HG03064 (cell line): ENCODE data around the gene CCDC107.

Experiments
- ATAC-seq: cut with Tn5 transposase; IDR thresholded peaks from one replicate; pipeline ENCODE4 v1.9.1; 2021; ENCODE audit warnings: low read depth; ENCODE audit not compliant: unreplicated experiment

The CCDC107 gene

DNA sequence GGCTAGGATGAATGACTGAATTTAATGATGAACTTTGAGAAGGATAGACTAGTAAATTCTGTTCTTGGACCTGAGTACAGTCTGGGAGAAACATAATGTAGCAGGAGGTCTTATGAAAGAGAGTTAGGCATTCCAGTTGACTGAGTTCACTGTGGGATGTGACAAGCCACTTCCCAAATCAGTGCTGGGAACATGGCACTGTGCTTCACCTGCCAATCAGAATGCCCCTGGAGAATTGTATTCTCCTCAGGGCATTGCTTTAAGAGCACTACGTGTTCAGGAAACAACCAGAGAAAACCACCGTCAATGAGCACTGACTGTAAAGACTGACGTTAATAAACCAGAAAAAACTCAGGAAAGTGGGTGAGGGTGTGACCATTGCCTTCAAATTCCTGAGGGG lies 1.2 kb downstream of the CCDC107 start:
- no peak for ATAC-seq

GRCh38 chr9:35660966-35661415 lies 2.9 kb downstream of the CCDC107 start:
- no peak for ATAC-seq

- no peak for ATAC-seq
These were observed 3.8 kb downstream of the CCDC107 start for GRCh38 chr9:35661756-35662350.

DNA sequence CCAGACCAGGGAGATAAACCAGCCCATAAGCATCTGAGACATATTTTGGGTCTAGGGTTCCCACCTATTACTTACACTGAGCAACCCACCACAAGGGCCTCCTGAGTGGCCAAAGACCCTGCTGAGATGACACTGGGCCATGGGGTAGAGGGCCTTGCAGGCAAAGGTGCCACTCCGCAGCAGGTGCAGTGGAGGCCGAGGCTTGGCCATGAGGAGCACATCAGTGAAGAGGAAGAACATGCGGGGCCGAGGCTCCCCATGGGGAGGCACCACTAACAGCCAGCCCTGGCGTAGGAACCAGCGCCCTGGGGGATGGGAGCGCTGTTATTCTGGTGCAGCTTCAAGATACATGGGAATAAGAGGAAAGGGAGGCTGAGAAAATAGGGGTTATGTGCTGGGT lies 4.3 kb downstream of the CCDC107 start:
- no peak for ATAC-seq

DNA sequence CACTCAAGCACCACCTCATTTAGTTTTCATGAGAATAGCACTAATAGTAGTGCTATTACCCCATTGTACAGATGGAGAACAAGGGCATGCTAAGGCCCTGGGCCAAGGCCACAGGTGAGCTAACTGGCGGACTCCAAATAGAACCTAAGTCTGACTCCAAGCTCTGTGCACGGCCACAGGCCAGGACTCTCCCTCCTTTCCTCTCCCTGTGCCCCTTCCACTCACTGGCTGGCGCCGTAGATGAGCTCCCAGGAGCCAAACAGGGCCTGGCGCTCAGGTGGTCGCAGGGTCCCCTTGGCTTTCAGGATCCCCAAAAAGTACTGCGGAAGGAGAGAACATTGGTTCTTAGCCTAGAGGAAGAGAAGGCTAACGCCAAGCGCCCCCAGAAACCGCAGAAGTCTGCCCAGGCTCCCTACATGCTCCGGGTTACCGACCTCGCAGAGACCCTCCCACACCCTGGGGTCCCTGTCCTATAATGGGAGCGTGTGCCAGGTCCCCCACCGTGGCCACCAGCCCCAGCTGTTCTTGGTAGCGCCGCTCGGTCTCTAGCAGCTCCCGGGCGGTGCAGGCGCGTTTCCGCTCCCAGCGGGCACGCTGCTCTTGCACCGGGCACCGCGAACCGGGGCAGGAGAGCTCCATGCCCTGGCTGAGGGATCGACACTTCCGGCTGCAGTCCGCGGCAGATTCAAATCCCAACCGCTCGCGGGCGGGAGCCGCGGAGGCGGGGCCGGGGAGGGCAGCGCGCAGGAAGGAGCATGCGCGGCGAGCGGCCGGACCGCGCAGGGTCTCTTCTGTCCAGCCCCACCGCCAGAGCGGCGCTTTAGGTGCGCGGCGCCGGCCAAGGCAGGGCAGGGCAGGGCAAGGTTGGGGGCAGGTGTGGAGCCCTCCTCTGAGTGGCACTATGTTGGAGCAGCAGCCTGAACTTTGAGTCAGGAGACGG lies 6.7 kb downstream of the CCDC107 start, which contains the start of gene ARHGEF39:
TSS of gene ARHGEF39 (minus strand) at position 665 of the 940 bp plus-strand sequence. CDS start at position 639, 26 bp downstream.
- ATAC-seq, result peak; percentile 45

- no peak for ATAC-seq
These were observed 7.4 kb downstream of the CCDC107 start for GRCh38 chr9:35665471-35665818.

GRCh38 chr9:35666045-35666444 lies 8.0 kb downstream of the CCDC107 start:
- no peak for ATAC-seq

DNA sequence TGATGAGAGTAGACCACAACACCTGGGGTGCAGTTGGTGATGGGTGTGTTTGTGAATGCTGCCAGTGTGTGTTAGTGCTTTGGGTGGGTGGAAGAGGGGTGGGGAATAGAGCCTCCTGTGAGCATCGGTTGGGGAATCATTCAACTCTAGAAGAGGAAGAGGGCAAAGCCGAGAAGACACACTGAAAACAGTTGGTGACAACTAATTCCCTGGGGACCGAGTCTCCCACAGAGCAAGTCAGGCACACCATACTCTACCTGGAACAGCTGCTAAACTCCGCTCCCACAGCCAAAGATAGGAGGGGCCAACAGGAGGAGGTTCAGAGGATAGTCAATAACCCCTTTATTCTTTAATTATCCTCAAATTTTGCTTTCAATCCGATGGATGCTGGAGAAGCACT lies 8.5 kb downstream of the CCDC107 start:
- no peak for ATAC-seq

- no peak for ATAC-seq
These were observed 9.8 kb downstream of the CCDC107 start for GRCh38 chr9:35667939-35668338.

DNA sequence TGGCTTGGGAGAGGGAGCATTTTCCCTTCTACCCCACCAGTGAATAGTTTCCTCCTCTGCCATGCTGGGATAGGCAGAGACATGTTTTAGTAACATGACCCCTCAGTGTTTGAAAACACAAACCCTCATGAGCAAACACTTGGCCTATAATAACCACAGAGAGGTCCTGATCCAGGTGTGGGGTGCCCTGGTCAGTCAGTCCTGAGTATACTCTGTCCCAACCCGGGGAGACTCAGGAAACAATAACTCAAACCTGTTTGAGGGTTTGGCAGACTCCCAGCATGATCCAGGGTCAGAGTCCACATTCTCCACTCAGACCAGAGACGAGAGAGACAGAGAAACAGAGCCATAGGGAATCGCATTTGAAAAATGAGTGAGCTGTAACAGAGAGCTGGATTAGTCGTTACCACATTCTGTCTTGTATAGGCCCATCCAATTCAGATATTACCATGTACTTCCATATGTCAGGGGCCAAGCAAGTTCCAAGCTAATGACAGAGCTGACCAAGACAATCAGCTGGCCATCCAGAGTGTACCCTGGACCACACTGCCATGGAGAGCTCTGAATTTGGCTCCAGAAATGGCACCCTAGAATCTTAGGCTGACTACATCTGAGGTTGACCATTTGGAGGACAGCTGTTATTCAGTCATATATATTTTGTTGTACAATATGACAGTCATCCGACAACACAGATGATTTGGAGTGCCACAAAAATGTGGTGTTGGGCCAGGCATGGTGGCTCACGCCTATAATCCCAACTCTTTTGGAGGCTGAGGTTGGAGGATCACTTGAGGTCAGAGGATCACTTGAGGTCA lies 11.4 kb downstream of the CCDC107 start:
- no peak for ATAC-seq

DNA sequence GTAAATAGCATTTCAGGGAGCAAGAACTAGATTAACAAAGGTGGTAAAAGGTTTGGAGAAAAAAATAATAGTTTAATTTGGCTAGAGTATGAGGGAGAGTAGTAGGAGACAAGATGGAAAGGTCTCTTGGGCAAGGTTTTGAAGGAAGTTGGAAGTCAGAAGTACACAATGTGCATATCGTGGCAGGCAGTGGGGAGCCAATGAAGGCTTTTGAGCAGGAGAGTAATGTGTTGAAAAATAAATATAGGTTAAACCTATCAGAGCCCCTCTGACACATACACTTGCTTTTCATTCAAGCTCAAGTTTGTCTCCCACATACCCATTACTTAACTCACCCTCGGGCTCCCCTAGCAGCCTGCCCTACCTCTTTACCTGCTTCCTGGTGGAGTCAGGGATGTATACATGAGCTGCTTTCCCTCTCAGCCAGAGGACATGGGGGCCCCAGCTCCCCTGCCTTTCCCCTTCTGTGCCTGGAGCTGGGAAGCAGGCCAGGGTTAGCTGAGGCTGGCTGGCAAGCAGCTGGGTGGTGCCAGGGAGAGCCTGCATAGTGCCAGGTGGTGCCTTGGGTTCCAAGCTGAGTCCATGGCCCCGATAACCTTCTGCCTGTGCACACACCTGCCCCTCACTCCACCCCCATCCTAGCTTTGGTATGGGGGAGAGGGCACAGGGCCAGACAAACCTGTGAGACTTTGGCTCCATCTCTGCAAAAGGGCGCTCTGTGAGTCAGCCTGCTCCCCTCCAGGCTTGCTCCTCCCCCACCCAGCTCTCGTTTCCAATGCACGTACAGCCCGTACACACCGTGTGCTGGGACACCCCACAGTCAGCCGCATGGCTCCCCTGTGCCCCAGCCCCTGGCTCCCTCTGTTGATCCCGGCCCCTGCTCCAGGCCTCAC lies 15.3 kb downstream of the CCDC107 start, which contains the start of gene CA9:
TSS of gene CA9 (plus strand) at position 797 of the 893 bp plus-strand sequence. CDS start at position 829, 32 bp downstream.
- ATAC-seq, result no peak

DNA sequence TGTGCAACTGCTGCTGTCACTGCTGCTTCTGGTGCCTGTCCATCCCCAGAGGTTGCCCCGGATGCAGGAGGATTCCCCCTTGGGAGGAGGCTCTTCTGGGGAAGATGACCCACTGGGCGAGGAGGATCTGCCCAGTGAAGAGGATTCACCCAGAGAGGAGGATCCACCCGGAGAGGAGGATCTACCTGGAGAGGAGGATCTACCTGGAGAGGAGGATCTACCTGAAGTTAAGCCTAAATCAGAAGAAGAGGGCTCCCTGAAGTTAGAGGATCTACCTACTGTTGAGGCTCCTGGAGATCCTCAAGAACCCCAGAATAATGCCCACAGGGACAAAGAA lies 15.9 kb downstream of the CCDC107 start:
- ATAC-seq, result no peak

DNA sequence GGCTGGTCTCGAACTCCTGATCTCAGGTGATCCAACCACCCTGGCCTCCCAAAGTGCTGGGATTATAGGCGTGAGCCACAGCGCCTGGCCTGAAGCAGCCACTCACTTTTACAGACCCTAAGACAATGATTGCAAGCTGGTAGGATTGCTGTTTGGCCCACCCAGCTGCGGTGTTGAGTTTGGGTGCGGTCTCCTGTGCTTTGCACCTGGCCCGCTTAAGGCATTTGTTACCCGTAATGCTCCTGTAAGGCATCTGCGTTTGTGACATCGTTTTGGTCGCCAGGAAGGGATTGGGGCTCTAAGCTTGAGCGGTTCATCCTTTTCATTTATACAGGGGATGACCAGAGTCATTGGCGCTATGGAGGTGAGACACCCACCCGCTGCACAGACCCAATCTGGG lies 17.1 kb downstream of the CCDC107 start:
- ATAC-seq, result no peak

DNA sequence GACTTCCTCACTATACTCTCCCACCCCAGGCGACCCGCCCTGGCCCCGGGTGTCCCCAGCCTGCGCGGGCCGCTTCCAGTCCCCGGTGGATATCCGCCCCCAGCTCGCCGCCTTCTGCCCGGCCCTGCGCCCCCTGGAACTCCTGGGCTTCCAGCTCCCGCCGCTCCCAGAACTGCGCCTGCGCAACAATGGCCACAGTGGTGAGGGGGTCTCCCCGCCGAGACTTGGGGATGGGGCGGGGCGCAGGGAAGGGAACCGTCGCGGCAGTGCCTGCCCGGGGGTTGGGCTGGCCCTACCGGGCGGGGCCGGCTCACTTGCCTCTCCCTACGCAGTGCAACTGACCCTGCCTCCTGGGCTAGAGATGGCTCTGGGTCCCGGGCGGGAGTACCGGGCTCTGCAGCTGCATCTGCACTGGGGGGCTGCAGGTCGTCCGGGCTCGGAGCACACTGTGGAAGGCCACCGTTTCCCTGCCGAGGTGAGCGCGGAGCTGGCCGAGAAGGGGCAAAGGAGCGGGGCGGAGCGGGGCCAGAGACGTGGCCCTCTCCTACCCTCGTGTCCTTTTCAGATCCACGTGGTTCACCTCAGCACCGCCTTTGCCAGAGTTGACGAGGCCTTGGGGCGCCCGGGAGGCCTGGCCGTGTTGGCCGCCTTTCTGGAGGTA lies 17.8 kb downstream of the CCDC107 start:
- ATAC-seq, result no peak

DNA sequence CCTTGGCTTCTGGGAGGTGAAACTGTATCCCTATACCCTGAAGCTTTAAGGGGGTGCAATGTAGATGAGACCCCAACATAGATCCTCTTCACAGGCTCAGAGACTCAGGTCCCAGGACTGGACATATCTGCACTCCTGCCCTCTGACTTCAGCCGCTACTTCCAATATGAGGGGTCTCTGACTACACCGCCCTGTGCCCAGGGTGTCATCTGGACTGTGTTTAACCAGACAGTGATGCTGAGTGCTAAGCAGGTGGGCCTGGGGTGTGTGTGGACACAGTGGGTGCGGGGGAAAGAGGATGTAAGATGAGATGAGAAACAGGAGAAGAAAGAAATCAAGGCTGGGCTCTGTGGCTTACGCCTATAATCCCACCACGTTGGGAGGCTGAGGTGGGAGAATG lies 21.0 kb downstream of the CCDC107 start:
- no peak for ATAC-seq

- ATAC-seq, result no peak
These were observed 21.8 kb downstream of the CCDC107 start for GRCh38 chr9:35679766-35680330.

DNA sequence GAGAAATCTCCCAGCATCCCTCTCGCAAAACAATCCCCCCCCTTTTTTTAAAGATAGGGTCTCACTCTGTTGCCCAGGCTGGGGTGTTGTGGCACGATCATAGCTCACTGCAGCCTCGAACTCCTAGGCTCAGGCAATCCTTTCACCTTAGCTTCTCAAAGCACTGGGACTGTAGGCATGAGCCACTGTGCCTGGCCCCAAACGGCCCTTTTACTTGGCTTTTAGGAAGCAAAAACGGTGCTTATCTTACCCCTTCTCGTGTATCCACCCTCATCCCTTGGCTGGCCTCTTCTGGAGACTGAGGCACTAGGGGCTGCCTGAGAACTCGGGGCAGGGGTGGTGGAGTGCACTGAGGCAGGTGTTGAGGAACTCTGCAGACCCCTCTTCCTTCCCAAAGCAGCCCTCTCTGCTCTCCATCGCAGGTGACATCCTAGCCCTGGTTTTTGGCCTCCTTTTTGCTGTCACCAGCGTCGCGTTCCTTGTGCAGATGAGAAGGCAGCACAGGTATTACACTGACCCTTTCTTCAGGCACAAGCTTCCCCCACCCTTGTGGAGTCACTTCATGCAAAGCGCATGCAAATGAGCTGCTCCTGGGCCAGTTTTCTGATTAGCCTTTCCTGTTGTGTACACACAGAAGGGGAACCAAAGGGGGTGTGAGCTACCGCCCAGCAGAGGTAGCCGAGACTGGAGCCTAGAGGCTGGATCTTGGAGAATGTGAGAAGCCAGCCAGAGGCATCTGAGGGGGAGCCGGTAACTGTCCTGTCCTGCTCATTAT lies 22.4 kb downstream of the CCDC107 start:
- no peak for ATAC-seq

DNA sequence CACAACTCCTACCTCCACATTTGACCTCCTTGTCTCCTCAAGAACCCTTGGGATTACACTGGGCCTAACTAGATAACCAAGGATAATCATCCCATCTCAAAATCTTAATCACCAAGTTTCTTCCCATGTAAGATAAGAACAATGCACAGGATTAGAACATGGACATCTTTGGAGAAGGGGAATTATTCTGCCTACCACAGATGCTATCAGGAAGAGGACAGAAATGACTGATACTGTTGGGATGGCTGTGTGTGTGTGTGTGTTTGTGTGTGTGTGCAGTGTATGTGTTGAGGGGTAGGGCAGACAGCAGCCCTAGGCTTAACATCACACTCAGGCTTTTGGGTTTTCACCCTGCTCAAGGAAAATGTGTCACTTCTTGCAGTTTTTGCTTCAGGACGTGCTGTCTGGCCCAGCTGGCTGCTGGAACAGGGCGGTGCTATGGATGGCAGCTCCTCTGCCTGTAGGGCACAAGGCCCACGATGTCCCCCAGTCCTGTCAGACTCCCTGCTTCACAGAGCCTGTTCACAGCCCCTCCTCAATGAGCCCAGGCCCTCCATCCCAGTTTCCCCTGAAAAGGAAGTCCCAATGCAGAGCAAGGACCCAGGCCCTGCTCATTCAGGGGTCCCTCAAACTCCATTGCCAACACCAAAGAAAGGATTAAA lies 23.4 kb downstream of the CCDC107 start:
- no peak for ATAC-seq
